GM19240 (cell line): ENCODE measurements around the gene LANCL3.
"Not testable (repeated sequence)": the region's sequence is repeated elsewhere in the genome, so short reads cannot be mapped to it uniquely, and the experiment has no call there.

ENCODE experiments used
- DNase-seq: peaks from one replicate; pipeline ENCODE4 v3.0.0; 2011; ENCODE audit warnings: low spot score; ENCODE audit not compliant: insufficient read length

LANCL3 gene

GRCh38 chrX:37613933-37614332 is 42.5 kb downstream of the LANCL3 start:
- DNase-seq = no peak

- no peak for DNase-seq
Measured at GRCh38 chrX:37627602-37628001, 56.1 kb downstream of the LANCL3 start.

GRCh38 chrX:37638047-37638446 is 66.6 kb downstream of the LANCL3 start:
- DNase-seq = no peak

- no peak for DNase-seq
Measured at GRCh38 chrX:37640142-37640541, 68.7 kb downstream of the LANCL3 start.

GRCh38 chrX:37641859-37642258 is 70.4 kb downstream of the LANCL3 start:
- DNase-seq = no peak

GRCh38 chrX:37644381-37645305 is 73.2 kb downstream of the LANCL3 start:
- DNase-seq = no peak

GRCh38 chrX:37646254-37646653 is 74.8 kb downstream of the LANCL3 start:
- no peak for DNase-seq

- not testable (repeated sequence) for DNase-seq
Measured at GRCh38 chrX:37650879-37651278, 79.4 kb downstream of the LANCL3 start.

GRCh38 chrX:37651921-37652452 is 80.5 kb downstream of the LANCL3 start:
- DNase-seq = no peak

- DNase-seq = no peak
Measured at GRCh38 chrX:37652589-37653231, 81.2 kb downstream of the LANCL3 start.

GRCh38 chrX:37653397-37654085 is 82.1 kb downstream of the LANCL3 start:
- no peak for DNase-seq

GRCh38 chrX:37658343-37659030 is 87.0 kb downstream of the LANCL3 start:
- DNase-seq = no peak

GRCh38 chrX:37659047-37659446 is 87.6 kb downstream of the LANCL3 start:
- no peak for DNase-seq

- DNase-seq = no peak
Measured at GRCh38 chrX:37662181-37662580, 90.7 kb downstream of the LANCL3 start.

- DNase-seq = no peak
Measured at GRCh38 chrX:37666516-37666915, 95.1 kb downstream of the LANCL3 start.

- DNase-seq = no peak
Measured at GRCh38 chrX:37667141-37667540, 95.7 kb downstream of the LANCL3 start.

- DNase-seq = no peak
Measured at GRCh38 chrX:37672563-37672962, 101.1 kb downstream of the LANCL3 start.

- DNase-seq = no peak
Measured at GRCh38 chrX:37676811-37677210, 105.3 kb downstream of the LANCL3 start.

- DNase-seq = no peak
Measured at GRCh38 chrX:37677243-37677642, 105.8 kb downstream of the LANCL3 start.

- DNase-seq = peak; percentile 3
Measured at GRCh38 chrX:37677765-37678164, 106.3 kb downstream of the LANCL3 start.

GRCh38 chrX:37678574-37678973 is 107.1 kb downstream of the LANCL3 start:
- no peak for DNase-seq
